ENCODE results near the gene SLC8A1.

The SLC8A1 gene

GRCh38 chr2:40451918-40452605 lies at the start of gene SLC8A1:
Gene SLC8A1, minus strand, starts transcription at chr2:40452090.
- DNase-seq (ENCODE audit: low read depth in 2 of 2): no peak

GRCh38 chr2:40499437-40499836 lies 47.5 kb upstream of the SLC8A1 start:
- no peak for DNase-seq (ENCODE audit: low read depth in 2 of 2)

GRCh38 chr2:40497251-40497859 lies 45.5 kb upstream of the SLC8A1 start:
- no peak for DNase-seq (ENCODE audit: low read depth in 2 of 2)

- no peak for DNase-seq (ENCODE audit: low read depth in 2 of 2)
Measured at GRCh38 chr2:40489678-40489960, 37.7 kb upstream of the SLC8A1 start.

- DNase-seq (ENCODE audit: low read depth in 2 of 2): no peak
Measured at GRCh38 chr2:40488927-40489677, 37.2 kb upstream of the SLC8A1 start.

GRCh38 chr2:40488101-40488601 lies 36.3 kb upstream of the SLC8A1 start:
- DNase-seq (ENCODE audit: low read depth in 2 of 2): no peak

GRCh38 chr2:40487602-40488001 lies 35.7 kb upstream of the SLC8A1 start:
- DNase-seq (ENCODE audit: low read depth in 2 of 2): no peak

- no peak for DNase-seq (ENCODE audit: low read depth in 2 of 2)
Measured at GRCh38 chr2:40485854-40486253, 34.0 kb upstream of the SLC8A1 start.

- DNase-seq (ENCODE audit: low read depth in 2 of 2): no peak
Measured at GRCh38 chr2:40485318-40485717, 33.4 kb upstream of the SLC8A1 start.

GRCh38 chr2:40483549-40484243 lies 31.8 kb upstream of the SLC8A1 start:
- DNase-seq (ENCODE audit: low read depth in 2 of 2): no peak

- no peak for DNase-seq (ENCODE audit: low read depth in 2 of 2)
Measured at GRCh38 chr2:40480596-40480995, 28.7 kb upstream of the SLC8A1 start.

GRCh38 chr2:40480073-40480472 lies 28.2 kb upstream of the SLC8A1 start:
- no peak for DNase-seq (ENCODE audit: low read depth in 2 of 2)

GRCh38 chr2:40477361-40477760 lies 25.5 kb upstream of the SLC8A1 start:
- no peak for DNase-seq (ENCODE audit: low read depth in 2 of 2)

- DNase-seq (ENCODE audit: low read depth in 2 of 2): no peak
Measured at GRCh38 chr2:40476436-40476835, 24.5 kb upstream of the SLC8A1 start.

- no peak for DNase-seq (ENCODE audit: low read depth in 2 of 2)
Measured at GRCh38 chr2:40474306-40474705, 22.4 kb upstream of the SLC8A1 start.

- no peak for DNase-seq (ENCODE audit: low read depth in 2 of 2)
Measured at GRCh38 chr2:40471866-40472265, 20.0 kb upstream of the SLC8A1 start.

GRCh38 chr2:40470822-40471813 lies 19.2 kb upstream of the SLC8A1 start:
- no peak for DNase-seq (ENCODE audit: low read depth in 2 of 2)

GRCh38 chr2:40466935-40467572 lies 15.2 kb upstream of the SLC8A1 start:
- no peak for DNase-seq (ENCODE audit: low read depth in 2 of 2)

GRCh38 chr2:40466332-40466906 lies 14.5 kb upstream of the SLC8A1 start:
- DNase-seq (ENCODE audit: low read depth in 2 of 2): no peak

GRCh38 chr2:40463112-40463511 lies 11.2 kb upstream of the SLC8A1 start:
- no peak for DNase-seq (ENCODE audit: low read depth in 2 of 2)
